Dermis blood vessel endothelial cell (primary cell): ENCODE results near the gene GRID1. TPM values are rescaled to one million over a fixed set of nuclear protein-coding genes. Genes with fewer than 3 reads are reported as not detected.

Source experiments
- DNase-seq: peaks from one replicate; pipeline ENCODE4 v3.0.0; 2010
- total RNA-seq: library from RNA; depleted of rRNA; stranded (reverse); fragments of >200 nt; gene quantifications from 2 replicates; pipeline ENCODE4 v1.2.3, GENCODE V29; 2014

GRID1 gene
- total RNA-seq, 1 donor from 2014 or later = not detected

DNA sequence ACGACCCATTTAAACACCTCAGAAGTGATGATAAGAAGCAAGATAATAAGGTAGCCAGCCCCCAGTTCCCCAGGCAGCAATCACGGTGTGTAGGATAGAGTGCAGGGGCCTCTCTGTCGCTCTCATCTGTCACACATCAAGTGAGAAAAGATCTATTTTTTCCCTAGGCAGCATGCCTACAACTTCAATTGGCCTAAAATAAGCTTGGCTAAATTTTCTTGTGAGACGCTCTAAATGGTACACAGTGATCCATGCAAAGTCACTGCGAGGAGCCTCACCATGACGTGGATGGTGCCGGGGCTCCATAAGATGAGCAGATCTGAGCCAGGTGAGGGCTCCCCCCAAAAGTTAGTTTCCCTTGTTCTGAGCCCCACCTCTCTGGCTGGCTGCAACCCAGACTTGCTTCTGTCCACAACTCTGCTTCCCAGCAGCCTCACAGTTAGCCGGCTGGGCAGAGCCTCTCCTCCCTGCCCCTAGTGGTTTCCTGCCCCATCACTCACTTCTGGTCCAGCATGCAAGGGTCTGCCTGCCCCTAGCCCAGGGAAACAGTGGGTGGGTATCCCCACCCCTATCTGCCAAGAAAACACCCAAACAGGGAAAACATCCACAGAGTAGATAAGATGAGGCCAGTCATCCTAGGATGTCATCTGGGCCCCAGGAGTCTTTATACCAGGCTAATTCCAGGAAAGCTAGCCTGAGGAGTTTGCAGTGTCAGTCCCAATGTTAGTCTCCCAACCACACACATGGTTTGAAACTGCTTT is 342.1 kb downstream of the GRID1 start:
- DNase-seq = no peak

DNA sequence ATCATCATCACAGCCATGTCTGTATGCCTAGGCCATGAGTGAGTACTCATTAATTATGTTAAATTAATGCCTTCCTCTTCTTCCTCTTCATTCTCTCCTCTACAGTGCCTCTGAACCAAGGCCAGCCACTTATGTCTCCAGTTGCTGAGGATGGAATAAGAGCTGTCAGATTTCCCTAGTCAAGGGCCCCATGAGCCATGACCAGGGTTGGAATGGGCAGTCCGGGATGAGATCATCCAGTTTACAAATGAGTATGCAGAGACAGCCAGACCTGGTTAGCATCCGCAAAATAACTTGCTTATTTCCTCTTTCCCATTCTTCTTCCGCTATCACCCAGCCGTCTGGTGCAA is 342.7 kb downstream of the GRID1 start:
- DNase-seq = no peak

DNA sequence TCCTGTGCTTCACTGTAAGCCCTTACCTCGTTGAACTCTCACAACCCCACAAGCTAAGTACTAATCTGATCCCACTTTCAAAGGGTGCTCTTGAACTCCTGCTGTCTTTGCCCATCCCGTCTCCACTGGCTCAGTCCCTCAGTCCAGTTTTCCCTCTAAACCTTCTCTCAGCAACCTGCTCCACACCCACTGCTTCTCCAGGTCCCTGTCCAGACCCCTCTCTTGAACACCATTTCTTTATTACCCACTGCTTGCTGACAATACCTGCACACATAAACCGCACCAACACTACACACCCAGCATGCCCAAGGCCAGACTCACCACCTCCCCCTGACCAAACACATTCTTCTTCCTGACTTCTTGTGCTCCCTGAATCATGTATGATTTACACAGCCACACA is 343.3 kb downstream of the GRID1 start:
- DNase-seq = no peak

DNA sequence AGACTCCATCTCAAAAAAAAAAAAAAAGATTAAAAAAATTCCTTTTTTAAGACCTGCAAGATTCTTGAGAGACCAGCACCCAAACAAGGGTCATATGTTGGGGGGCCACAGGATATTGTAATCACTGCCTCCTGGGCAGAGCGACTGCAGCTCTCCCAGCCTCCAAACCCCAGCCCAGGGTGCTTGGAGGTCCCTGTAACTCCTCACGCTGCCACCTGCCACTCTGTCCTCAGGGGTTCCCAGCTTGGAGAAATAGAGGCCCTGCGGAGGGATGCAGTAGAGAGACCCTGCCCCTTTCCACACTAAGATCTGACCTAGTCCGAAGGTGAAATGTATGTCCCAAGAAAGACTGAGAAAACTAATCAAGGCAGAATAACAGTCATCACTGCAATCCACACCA is 343.7 kb downstream of the GRID1 start:
- DNase-seq = no peak

DNA sequence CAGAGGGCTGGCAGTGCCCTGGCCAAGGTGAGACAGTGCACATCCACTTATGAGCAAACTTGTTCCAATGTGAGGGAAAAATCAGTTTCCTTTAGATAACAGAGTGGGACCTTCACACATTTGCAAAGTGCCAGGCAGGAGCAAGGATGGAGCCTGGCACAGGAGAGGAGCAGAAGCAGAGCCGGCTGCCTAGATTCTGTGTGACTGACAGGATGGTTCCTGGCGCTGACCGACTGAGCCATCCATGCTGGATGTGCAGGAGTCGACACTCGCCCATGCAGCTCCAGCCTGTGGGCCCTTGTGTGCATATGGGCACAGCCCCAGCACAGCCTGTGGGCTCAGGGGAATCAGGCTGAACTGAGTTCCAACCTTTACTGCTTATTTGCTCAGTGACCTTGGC is 346.5 kb downstream of the GRID1 start:
- DNase-seq = no peak

DNA sequence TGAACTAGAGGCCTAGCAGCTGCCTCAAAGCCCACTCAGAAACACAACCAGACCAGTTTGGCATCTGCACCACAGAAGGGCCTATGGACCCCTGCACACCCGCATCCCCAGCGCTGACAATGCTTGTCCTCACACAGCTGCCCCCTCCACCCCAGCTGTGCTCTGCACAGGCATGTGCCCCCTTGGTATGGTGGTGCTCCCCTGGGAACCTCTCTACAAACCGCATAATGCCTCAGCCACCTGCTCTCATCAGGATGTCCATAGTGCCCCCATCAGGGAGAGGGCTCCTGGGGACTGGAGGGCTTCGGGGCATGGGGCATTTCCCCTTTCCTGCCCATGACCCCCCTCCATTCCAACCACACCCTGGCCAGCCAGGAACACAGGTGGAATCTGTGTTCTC is 347.5 kb downstream of the GRID1 start:
- no peak for DNase-seq

DNA sequence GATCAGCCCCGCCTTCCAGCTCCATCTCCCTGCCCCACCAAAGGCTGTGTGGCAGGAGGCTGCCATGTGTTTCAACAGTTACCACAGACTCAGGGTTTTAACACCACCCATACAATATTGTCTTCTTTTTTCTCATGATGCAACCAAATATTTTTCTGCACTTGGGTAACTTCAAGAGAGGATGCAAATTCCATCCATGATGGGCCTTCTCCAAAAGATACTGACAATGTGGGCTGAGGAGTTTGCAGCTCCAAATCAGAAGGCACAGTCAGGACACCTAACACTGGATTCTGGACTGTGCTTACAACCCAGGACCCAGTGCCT is 347.9 kb downstream of the GRID1 start:
- no peak for DNase-seq

DNA sequence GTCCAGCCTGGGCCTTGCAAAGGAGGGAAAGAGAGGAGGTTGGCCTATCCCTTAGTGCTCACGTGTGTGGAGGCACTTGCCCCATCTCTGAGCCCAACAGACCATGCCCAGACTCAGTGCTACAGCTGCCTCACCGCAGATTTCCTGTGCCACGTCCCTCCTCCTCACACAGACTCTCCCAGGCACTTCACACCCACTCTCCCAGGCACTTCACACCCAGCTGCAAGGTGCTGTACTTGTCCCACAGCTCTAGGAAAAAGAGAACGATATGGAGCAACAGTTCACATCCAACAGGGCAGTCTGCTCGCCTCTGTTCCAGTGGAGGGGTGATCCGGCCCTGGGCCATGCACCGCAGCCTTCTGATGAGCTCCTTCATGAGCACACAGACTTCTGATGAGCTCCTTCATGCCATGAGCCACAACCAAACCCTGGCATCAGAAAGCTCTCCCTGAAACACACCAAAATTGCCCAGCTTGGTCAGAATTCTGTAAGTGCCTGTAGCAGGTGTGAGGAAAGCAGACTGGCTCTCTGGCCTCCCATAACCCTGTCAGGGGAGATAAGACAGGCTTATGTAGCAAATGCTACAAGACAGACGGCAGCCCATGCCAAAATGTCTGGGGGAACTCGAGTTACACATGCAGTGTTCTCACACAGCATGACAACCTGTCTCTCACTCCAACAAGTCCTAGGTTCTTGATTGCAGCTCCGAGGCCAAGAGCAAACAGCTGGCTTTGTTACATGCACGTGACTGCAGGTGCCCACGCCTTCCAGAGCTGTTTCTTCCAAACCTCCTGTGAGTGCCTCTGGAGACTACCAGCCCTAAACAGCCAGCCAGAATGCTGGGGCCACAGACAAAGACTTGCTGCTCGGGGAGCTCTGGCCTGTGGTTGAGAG is 348.5 kb downstream of the GRID1 start:
- DNase-seq = no peak

DNA sequence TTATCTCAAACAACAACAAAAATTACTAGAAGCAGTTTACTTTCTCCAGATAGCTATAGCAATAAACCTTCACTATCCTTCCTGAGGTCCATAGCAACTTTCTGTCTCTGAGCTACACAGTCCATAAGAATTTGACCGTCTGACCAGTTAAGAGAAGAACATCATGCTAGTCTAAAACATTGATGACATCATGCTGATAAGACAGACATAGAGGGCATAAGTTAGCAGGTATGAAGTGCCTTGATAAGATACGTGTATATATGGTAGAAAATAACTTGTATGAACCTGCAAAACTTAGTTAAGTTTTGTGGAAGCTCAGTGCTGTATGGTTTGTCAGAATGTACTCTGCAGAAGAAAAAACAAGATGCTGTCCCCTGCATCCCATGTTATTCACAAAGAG is 353.0 kb downstream of the GRID1 start:
- no peak for DNase-seq

DNA sequence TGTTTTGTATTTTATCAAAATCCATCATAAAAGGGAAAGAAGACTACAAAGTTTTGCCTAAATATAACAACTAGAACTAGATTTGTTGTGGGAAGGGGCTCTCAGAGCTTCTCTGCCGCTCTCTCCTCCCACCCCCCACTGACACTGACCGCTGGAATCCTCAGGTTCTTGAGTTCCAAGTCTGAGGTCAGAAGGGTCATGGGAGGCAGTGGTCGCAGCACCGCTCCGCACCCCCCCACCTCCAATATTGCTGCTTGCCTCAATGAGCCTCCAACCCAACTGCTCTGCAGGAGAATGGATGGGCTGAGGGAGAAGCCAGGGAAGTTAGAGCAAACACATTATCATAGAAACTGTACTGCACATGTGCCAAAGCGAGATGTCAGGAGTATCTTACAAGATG is 359.4 kb downstream of the GRID1 start:
- no peak for DNase-seq

DNA sequence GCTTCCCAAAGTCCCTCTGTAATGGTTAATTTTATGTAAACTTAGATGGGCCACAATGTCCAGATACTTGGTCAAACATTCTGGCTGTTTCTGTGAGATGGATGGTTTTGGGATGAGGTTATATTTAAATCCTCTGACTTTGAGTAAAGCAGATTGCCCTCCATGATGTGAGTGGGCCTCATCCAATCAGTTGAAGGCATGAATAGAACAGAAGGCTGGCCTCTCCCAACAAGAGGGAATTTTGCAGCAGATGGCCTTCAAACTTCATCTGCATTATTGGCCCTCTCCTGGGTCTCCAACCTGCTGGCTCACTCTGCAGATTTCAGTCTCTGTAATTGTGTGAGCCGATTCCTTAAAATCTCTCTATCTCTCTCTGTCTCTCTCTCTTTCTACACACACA is 362.3 kb downstream of the GRID1 start:
- no peak for DNase-seq

DNA sequence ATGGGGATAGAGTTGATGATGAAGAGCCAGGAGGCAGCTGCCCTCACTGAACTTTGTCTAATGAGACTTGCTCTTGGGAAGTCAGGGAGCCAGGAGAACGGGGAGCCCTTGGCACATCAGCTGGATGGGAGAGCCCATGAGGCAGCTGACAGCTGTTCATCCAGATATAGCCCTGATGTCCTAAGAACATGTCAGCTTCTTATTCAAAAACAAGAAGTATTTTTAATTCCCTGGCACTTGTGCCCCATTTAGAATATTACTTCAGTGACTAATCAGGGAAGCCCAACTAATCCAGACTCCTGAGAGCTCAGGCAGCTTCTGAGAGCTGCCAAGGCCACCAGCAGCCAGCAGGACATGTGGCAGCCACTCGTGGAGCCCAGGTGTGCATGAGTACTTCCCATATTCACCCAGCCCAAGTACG is 363.4 kb downstream of the GRID1 start:
- DNase-seq = no peak

DNA sequence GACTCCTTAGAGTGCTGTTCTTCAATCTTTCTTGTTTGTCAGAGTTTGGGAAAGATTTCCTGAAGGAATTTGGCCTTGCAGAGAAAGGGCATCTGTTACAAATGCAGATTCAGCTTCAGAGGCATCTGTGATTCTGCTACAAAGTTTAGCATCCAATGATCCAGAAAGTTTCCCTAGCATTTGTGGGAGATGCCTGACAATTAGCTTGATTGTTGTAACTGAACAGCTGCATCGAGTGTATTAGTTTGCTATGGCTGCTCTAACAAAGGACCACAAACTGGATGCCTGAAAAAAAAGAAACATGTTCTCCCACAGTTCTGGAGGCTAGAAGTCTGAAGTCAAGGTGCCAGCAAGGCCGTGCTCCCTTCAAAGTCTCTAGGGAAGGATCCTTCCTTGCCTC is 365.1 kb downstream of the GRID1 start:
- DNase-seq = no peak

DNA sequence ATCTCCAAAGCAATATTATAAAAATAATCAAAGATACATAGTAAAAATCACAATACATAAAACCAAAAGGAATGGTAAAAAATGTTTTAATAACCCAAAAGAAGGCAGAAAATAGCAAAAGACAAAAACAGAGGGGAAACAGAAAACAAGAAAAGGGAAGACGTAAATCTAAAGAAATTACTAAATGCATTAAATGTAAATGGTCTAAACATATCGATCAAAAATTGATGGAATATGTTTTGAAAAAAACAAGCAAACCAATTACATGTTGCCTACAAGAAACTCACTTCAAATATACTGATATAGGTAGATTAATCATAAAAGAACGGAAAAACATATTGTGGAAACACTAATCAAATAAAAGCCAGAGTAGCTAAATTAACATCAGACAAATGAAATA is 369.1 kb downstream of the GRID1 start:
- no peak for DNase-seq

DNA sequence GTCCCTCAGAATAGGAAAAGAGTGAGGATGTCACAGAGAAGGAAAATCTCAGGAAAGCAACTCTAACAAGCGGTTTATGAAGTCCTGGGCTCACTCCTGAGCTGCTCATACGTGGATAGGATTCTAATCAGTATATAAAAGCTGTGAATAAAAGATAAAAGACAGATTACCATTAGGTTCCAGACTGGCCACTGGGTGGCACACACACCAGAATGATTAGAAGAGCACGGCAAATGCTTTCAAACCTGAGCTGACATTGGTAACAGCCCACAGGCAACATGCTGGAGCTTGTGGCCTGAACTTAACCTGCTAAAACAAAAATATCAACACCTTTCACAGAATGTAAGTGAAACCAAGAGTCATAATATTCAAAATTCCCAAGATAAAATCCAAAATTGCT is 370.8 kb downstream of the GRID1 start:
- peak; percentile 1 for DNase-seq

DNA sequence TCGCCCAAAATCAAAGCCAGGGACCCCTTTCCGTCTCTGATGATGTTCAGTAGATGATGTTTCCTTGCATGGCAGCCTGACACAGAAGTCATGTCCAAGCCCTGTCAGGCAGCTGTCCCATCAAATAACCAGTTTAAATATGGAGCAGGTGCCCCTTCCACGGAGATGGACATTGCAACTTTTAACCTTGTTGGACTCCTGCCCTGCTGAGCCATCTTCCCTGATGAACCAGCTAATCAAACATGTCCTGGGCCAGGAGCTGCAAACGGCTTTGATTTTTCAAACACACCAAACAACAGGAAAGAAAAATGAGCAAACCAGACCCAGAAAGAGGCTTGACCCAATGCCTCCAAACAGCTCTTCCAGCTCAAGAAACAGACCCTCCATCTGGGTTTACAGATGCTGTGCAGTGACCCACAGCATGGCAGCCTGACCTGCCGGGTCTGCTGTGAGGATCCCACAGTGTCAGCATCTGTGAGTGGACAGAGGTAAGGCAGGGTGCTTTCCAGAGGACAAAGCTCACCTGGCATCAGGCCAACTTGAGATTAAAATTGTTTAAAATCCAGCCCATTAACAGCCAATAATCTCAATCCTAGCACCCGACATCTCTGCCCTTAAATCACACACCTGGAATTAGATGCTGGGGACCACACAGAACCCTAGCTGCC is 372.6 kb downstream of the GRID1 start:
- no peak for DNase-seq

DNA sequence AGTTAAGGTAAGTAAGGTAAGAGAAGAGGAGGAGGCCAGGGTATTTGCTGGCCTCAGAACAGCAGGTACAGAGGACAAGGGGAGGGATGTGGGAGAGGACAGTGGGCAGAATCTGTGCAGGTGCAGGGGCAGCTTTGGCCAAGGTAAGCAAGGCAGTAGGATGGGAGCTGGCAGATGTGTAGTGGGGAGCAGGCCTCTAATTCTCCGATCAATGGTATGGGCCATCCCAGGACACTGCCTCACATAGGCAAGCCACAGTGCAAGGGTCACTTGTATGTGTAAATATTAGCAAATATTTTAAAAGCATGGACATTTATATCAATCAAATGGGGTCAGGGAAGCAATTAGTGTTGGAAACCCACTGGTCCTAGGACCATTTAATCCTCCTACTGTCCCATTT is 373.5 kb downstream of the GRID1 start:
- DNase-seq = no peak

DNA sequence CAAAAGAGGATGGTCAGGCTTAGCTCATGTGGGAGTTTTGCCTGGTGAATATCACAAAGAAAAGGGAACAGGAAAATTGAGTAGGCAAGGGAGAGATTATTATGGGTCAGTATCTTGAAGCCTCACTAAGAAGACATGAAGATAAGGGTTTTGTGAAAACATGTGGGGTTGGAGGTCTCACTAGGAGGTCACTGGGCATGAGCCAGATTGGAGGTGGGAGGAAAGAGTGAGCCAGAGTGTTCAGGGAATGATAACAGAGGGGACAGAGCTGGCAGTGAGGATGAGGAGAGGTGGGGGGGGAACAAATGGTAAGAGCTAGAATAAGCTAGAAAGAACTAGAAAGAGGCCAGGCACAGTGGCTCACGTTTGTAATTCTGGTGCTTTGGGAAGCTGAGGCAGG is 374.3 kb downstream of the GRID1 start:
- DNase-seq = no peak

DNA sequence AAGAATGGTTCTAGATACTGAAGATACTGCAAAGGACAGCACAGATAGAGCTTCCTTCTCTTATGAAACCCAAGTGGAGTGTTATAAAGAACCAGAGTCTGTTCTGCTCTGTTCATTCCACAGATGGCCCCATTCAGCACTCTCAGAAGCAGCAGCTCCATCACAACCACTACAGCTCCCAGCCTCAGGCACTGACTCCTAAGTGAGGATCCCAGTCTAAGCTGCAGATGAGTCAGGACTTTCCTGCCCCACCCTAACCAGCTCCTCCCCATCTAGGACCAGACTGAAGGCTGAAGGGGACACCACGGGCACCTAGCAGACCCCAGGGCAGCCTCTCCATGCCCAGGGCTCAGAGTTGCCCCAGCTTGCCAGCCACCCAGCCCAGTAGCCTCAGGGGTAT is 379.8 kb downstream of the GRID1 start:
- no peak for DNase-seq

DNA sequence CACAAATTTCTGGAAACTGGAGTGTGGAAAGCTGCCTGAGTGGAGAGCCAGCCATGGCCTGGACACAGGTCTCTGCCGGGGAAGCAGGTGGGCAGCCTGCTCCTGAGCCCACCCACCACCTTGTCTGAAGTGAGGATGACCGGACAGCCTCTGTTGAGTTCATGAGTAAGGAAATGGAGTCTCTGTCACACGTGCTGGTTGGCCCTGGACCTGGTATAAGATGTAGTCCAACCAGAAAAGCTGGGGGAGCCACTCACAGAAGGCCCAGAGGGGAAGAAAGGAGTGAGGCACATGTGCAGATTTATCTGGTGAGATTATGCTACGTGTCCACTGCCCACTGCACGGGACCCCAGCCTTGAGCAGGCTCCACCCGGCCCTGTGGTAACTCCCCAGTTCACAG is 383.5 kb downstream of the GRID1 start:
- no peak for DNase-seq

DNA sequence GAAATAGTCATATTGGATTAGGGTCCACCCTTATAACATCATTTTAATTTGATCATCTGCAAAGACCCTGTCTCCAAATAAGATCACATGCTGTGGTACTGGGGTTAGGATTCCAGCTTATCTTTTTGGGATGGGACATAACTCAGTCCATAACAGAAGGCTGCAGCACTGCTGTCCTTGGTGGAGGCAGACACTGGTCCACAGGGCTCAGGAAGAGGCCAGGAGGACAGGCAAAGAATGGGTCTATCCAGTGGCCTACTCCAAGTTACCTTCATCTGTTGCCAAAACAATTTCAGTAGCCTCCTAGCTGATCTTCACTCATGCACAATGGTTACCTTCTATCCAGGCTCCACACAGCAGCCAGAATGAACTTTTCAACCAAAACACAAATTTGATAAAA is 387.0 kb downstream of the GRID1 start:
- DNase-seq = no peak

DNA sequence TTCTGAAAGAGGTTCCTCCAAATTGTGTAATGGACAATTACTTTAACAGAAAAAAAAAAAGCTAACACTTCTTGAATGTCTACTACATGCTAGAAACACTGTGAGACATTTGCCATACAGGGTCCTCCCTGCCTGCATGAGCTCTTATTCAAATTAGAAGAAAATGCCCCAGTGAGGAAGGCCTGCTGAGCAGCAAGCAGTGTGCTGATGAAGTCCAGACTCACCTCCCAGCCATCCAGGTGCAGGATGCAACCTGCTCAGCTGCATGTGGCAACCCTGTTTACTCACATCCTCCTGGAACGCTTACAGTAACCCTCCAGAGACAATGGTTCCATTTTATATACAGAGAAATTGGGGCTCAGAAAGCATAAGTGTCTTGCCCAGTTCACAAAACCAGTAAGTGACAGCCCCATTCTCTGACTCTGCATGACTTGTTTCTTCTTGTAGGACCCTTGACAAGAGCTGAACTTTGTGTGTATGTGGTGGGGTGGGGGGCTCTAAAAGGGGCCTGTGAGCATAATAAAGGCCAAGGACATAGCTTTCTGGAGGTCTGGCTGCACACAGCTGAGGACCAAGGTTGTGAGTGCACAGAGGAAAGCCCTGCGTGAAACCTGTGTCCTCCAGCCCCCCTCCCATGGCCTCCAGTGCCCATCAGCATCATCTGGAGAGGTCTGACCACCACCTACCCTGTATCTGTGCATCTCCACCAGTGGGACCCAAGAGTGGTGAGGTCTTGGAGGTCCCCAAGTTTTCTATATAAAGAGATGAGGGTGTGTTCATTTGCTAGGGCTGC is 387.8 kb downstream of the GRID1 start:
- no peak for DNase-seq

DNA sequence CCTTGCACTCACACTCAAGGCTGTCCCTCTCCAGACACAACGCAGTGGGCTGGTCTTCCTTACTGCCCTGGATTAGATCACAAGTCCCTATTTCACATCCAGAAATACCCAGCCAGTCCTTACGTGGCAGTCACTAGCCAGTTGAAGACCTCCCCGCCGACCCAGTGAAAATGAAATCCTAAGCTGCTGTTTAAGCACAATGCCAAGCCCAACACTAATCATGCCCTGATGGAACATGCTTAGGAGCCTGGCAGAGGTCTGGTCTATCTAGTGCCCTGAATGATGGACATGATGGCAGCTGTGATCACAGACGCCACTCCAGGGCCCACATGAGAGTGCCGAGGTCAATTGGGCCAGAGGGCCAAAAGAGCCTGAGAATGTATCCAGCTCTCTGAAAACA is 389.0 kb downstream of the GRID1 start:
- no peak for DNase-seq
